Heart right ventricle (tissue), 16 donors: ENCODE data around the gene PLXNC1. TPM values are rescaled to one million over a fixed set of nuclear protein-coding genes. Genes with fewer than 3 reads are reported as not detected.

Experiments used
- ATAC-seq, 8 donors: fragments of 200-7000 bp; cut with Tn5 transposase; one replicate each; pipeline ENCODE4 v1.9.1; 2020; ENCODE audit warnings: mild to moderate bottlenecking in 8 of 8, moderate library complexity in 8 of 8, moderate number of reproducible peaks in 1 of 8
- DNase-seq, 2 donors: peaks; one replicate each; pipeline ENCODE4 v3.0.0-alpha.2; 2020
- H3K27ac ChIP-seq, 10 donors: fragments of 200-600 bp; sonication (generic) in 2 of 10; one replicate each; pipeline versions ENCODE4 v1.5.0 to v1.8.0; 2020 to 2022; ENCODE audit warnings: mild to moderate bottlenecking in 3 of 10
- H3K27me3 ChIP-seq, 7 donors: fragments of 200-600 bp; one replicate each; pipeline ENCODE4 v1.8.0; 2021 to 2022; ENCODE audit warnings: mild to moderate bottlenecking in 2 of 7
- H3K36me3 ChIP-seq, 9 donors: fragments of 200-600 bp; sonication (generic) in 1 of 9; one replicate each; pipeline versions ENCODE4 v1.5.0 to v1.8.0; 2020 to 2022; ENCODE audit warnings: mild to moderate bottlenecking in 2 of 9
- H3K4me1 ChIP-seq, 9 donors: fragments of 200-600 bp; sonication (generic) in 1 of 9; one replicate each; pipeline versions ENCODE4 v1.5.0 to v1.8.0; 2020 to 2022; ENCODE audit warnings: mild to moderate bottlenecking in 4 of 9
- H3K4me3 ChIP-seq, 10 donors: fragments of 200-600 bp; sonication (generic) in 2 of 10; one replicate each; pipeline versions ENCODE4 v1.5.0 to v1.8.0; 2020 to 2022; ENCODE audit warnings: mild to moderate bottlenecking in 7 of 10, moderate library complexity in 2 of 10
- H3K9me3 ChIP-seq, 11 donors: fragments of 200-600 bp in 10 of 11; sonication (generic) in 2 of 11; one replicate each; pipeline versions ENCODE4 v1.5.0 to v1.8.0; 2013 to 2022; ENCODE audit warnings: mild to moderate bottlenecking in 2 of 11, control low read depth in 1 of 11, moderate library complexity in 1 of 11
- WGBS, 2 donors: extraction: QIAGEN DNeasy Blood & Tissue Kit; methylation state at CpG; one replicate each; pipeline ENCODE4 v1.1.7; 2013; ENCODE audit warnings: inconsistent platforms in 1 of 2; 5-methylcytosine and 5-hydroxymethylcytosine counted together
- intact Hi-C, 10 donors: fragments of 100-400 bp; cut with DNase I; formaldehyde crosslinking; loops; one replicate each; pipeline versions ENCODE4 v1.11.1 to v1.14.2; 2022
- polyA plus RNA-seq, 2 donors: library from polyadenylated mRNA; stranded (reverse); fragments of 200-250 nt; gene quantifications; one replicate each; pipeline ENCODE4 v1.2.3, GENCODE V29; 2013
- total RNA-seq, 10 donors: library from RNA; stranded (reverse); fragmentation: NEBNext Ultra II Directional in 3 of 10; extraction: Animal tissue kit (Norgen Biotek cat#: 25700) in 3 of 10; gene quantifications; one replicate each; pipeline versions ENCODE4 v1.2.1 to v1.2.4, GENCODE V29; 2021 to 2023
- TF ChIP-seq, protein P1 (sequence below), 9 donors: fragments of 200-600 bp; sonication (generic) in 2 of 9; IDR thresholded peaks; one replicate each; pipeline versions ENCODE4 v1.5.0 to v1.8.0; 2021 to 2022; ENCODE audit warnings: antibody characterized with exemption in 9 of 9, mild to moderate bottlenecking in 5 of 9, moderate library complexity in 1 of 9
- donor health status: Arrhythmogenic right ventricular cardiomyopathy.
- donor health status: ischemic (EF 13 %, LVEDD 7.1; RV severe dilation, severe dysfunction).
- donor health status: healthy with polysubstance abuse.
- donor health status: DM: no; HTN: yes; CAD: no.
- donor health status: DM: no; HTN: no; CAD: no.
- donor health status: ischemic (EF 25% LVEDD 6.9; RV normal size, moderate dysfunction).
- donor health status: ischemic (EF 25% LVEDD 5.7; RV mildly dilated, moderate dysfunction).
- donor health status: healthy.
- donor health status: DM: yes; HTN: yes; CAD: no.
- donor health status: Ischemic cardiomyopathy.
- donor health status: ischemic (EF 35%, LVEDD 5.7; RV mildly dilated, moderate dysfunction).
- donor health status: nonischemic (EF 11% LVEDD 7.7; RV severe dilation, severe dysfunction).
- donor health status: DM: yes; HTN: yes; CAD: no.
- donor health status: PGD.
- donor health status: ischemic (EF 29% LVEDD 5.4; RV normal size, mild dysfunction).
- donor health status: nonischemic (EF 23%, LVEDD 6.1; RV moderate dilation, normal function).

PLXNC1 gene
- total and polyA plus RNA-seq, 12 donors, result 0.72 to 8.5 (median 2.7) TPM

GRCh38 chr12:94218233-94218632 is 69.9 kb downstream of the PLXNC1 start:
- ATAC-seq, result no peak
- Histone ChIP-seq H3K4me3 (no peak overlapping the region), H3K4me1 (no peaks in the 10 kb centered on the region), H3K27ac (no peak overlapping the region), H3K27me3 (no peaks in the 10 kb centered on the region), H3K36me3 (peaks cover 0 to 34% (median 0%) of the 10 kb centered on the region in 9 donors), H3K9me3 (no peaks in the 10 kb centered on the region)
- WGBS, 2 donors, result 79 to 92% methylated on average over 3 of the region's 3 CpGs
- intact Hi-C loops, result no loop called here
- no peak for DNase-seq
- TF ChIP-seq, protein P1, sequence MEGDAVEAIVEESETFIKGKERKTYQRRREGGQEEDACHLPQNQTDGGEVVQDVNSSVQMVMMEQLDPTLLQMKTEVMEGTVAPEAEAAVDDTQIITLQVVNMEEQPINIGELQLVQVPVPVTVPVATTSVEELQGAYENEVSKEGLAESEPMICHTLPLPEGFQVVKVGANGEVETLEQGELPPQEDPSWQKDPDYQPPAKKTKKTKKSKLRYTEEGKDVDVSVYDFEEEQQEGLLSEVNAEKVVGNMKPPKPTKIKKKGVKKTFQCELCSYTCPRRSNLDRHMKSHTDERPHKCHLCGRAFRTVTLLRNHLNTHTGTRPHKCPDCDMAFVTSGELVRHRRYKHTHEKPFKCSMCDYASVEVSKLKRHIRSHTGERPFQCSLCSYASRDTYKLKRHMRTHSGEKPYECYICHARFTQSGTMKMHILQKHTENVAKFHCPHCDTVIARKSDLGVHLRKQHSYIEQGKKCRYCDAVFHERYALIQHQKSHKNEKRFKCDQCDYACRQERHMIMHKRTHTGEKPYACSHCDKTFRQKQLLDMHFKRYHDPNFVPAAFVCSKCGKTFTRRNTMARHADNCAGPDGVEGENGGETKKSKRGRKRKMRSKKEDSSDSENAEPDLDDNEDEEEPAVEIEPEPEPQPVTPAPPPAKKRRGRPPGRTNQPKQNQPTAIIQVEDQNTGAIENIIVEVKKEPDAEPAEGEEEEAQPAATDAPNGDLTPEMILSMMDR (IDR thresholded peaks at IDR 0.05), result no peak

DNA sequence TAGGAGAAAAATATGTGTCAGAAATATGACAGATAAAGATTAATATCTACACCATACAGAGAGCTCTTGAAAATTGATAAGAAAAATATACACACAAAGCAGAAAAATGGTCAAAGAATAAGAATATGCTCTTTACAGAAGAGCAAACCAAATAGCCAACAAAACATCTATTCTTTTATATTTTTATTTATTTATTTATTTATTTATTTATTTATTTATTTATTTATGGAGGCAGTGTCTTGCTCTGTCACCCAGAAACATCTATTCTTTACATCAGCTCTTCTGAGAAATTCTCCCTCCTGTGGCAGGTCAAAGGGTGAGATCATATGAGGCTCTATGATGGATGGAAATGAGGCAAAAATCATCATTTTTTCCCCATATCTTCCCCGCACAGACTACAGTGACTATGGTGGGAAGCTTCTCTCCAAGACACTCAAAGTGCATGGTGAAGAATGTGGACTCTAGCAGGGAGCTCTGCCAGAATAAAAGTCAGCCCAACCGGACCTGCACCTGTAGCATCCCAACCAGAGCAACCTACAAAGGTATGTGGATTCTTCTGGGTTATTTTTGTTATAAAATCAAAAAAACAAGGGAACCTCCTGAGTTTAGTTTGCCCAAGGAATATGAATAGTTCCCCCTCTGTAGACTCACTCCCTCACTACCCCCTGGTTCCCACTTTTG is 71.4 kb downstream of the PLXNC1 start:
- H3K9me3 ChIP-seq, result no peaks in the 10 kb centered on the region
- no peak for ATAC-seq
- WGBS, 2 donors, result 94 to 95% methylated on average over 2 of the region's 2 CpGs
- H3K27me3 ChIP-seq, result no peaks in the 10 kb centered on the region
- no peak for DNase-seq
- no peak overlapping the region for H3K27ac ChIP-seq
- intact Hi-C loops, result no loop called here
- TF ChIP-seq, protein P1 (IDR thresholded peaks at IDR 0.05), result no peak
- no peaks in the 10 kb centered on the region for H3K4me1 ChIP-seq
- peaks cover 0 to 43% (median 0%) of the 10 kb centered on the region in 9 donors for H3K36me3 ChIP-seq
- no peak overlapping the region for H3K4me3 ChIP-seq

GRCh38 chr12:94220804-94221203 is 72.4 kb downstream of the PLXNC1 start:
- no peaks in the 10 kb centered on the region for H3K4me1 ChIP-seq
- H3K9me3 ChIP-seq, result no peaks in the 10 kb centered on the region
- no peak for DNase-seq
- no peaks in the 10 kb centered on the region for H3K27me3 ChIP-seq
- TF ChIP-seq, protein P1 (IDR thresholded peaks at IDR 0.05), result no peak
- intact Hi-C loops, result no loop called here
- H3K27ac ChIP-seq, result no peak overlapping the region
- 91 to 93% methylated on average over 5 of the region's 5 CpGs for WGBS, 2 donors
- ATAC-seq, result no peak
- peaks cover 0 to 48% (median 0%) of the 10 kb centered on the region in 9 donors for H3K36me3 ChIP-seq
- no peak overlapping the region for H3K4me3 ChIP-seq

- 93 to 95% methylated on average over 4 of the region's 4 CpGs for WGBS, 2 donors
- Histone ChIP-seq H3K9me3 (no peaks in the 10 kb centered on the region), H3K4me1 (no peaks in the 10 kb centered on the region), H3K4me3 (no peak overlapping the region), H3K36me3 (peaks cover 0 to 64% (median 0%) of the 10 kb centered on the region in 9 donors), H3K27me3 (no peaks in the 10 kb centered on the region), H3K27ac (no peak overlapping the region)
- ATAC-seq, result no peak
- TF ChIP-seq, protein P1 (IDR thresholded peaks at IDR 0.05), result no peak
- intact Hi-C loops, result no loop called here
- no peak for DNase-seq
Measured at GRCh38 chr12:94222351-94223084, 74.1 kb downstream of the PLXNC1 start.
